HG03139 (cell line): ENCODE results near the gene UGT8.

Experiments used
- ATAC-seq: cut with Tn5 transposase; IDR thresholded peaks from one replicate; pipeline ENCODE4 v1.9.1; 2021; ENCODE audit not compliant: unreplicated experiment

The UGT8 gene

GRCh38 chr4:114688059-114688458, 89.5 kb downstream of the UGT8 start:
- ATAC-seq = no peak

- no peak for ATAC-seq
Observed at GRCh38 chr4:114690571-114690970, 92.0 kb downstream of the UGT8 start.

- ATAC-seq = peak; percentile 82
Observed at GRCh38 chr4:114691865-114692264, 93.3 kb downstream of the UGT8 start.

- ATAC-seq = no peak
Observed at GRCh38 chr4:114692958-114693357, 94.4 kb downstream of the UGT8 start.

GRCh38 chr4:114694770-114695169, 96.2 kb downstream of the UGT8 start:
- no peak for ATAC-seq

- no peak for ATAC-seq
Observed at GRCh38 chr4:114698231-114698630, 99.6 kb downstream of the UGT8 start.

- no peak for ATAC-seq
Observed at GRCh38 chr4:114701491-114701890, 102.9 kb downstream of the UGT8 start.

- ATAC-seq = no peak
Observed at GRCh38 chr4:114717432-114717831, 118.8 kb downstream of the UGT8 start.

- ATAC-seq = no peak
Observed at GRCh38 chr4:114725066-114725465, 126.5 kb downstream of the UGT8 start.

GRCh38 chr4:114727461-114727860, 128.9 kb downstream of the UGT8 start:
- ATAC-seq = no peak
